A673 (cell line): Measurements from ENCODE around the gene DHCR24. TPM values are rescaled to one million over a fixed set of nuclear protein-coding genes. Genes with fewer than 3 reads are reported as not detected.

ENCODE experiments used
- BruUV-seq: library from RNA; stranded (reverse); fragments of 400-500 nt; replicated peaks from 2 replicates; lab custom pipeline; 2021; lab: Mats Ljungman, UMichigan
- CTCF ChIA-PET: fragments of 300-600 bp; sonication (Branson Sonifier 250); formaldehyde crosslinking; loops from one replicate; lab custom pipeline; 2022; ENCODE audit warnings: antibody characterized with exemption; lab: Charles Lee
- POLR2A ChIA-PET: fragments of 300-600 bp; sonication (Branson Sonifier 250); formaldehyde crosslinking; loops from one replicate; lab custom pipeline; 2022; ENCODE audit warnings: antibody characterized with exemption; ENCODE audit not compliant: low non-redundant PET; lab: Charles Lee
- DNase-seq: peaks from one replicate; pipeline ENCODE4 v3.0.0-alpha.2; 2015; ENCODE audit warnings: low spot score
- H3K27ac ChIP-seq: fragments of 200-600 bp; sonication (generic); 2 replicates; pipeline ENCODE4 v1.5.1; 2016; ENCODE audit warnings: mixed run types, low read depth, mild to moderate bottlenecking, mixed read lengths, antibody characterized with exemption, low read length; ENCODE audit not compliant: poor library complexity, severe bottlenecking
- H3K27me3 ChIP-seq: fragments of 200-600 bp; sonication (generic); replicated peaks from 2 replicates; pipeline ENCODE4 v1.6.1; 2017; ENCODE audit warnings: mixed run types, low read depth, mild to moderate bottlenecking, mixed read lengths, antibody characterized with exemption, low read length; ENCODE audit not compliant: insufficient read depth, poor library complexity
- H3K36me3 ChIP-seq: fragments of 200-600 bp; sonication (generic); 2 replicates; pipeline ENCODE4 v1.6.1; 2016; ENCODE audit warnings: mixed run types, mild to moderate bottlenecking, mixed read lengths, antibody characterized with exemption, low read length; ENCODE audit not compliant: insufficient read depth, poor library complexity, severe bottlenecking
- H3K4me1 ChIP-seq: fragments of 200-600 bp; sonication (generic); 2 replicates; pipeline ENCODE4 v1.6.1; 2017; ENCODE audit warnings: mixed run types, mild to moderate bottlenecking, mixed read lengths, antibody characterized with exemption, low read length; ENCODE audit not compliant: insufficient read depth, poor library complexity, severe bottlenecking
- H3K4me3 ChIP-seq: fragments of 200-600 bp; sonication (generic); 2 replicates; pipeline ENCODE4 v1.5.1; 2016; ENCODE audit warnings: low read depth, mixed run types, mild to moderate bottlenecking, mixed read lengths, low read length; ENCODE audit not compliant: poor library complexity, severe bottlenecking
- H3K9me3 ChIP-seq: fragments of 200-600 bp; sonication (generic); 2 replicates; pipeline ENCODE4 v1.6.1; 2016; ENCODE audit warnings: mixed run types, low read depth, mild to moderate bottlenecking, mixed read lengths, antibody characterized with exemption, low read length; ENCODE audit not compliant: poor library complexity, severe bottlenecking
- CTCF ChIP-seq: fragments of 300-800, 200-600 bp; sonication (generic); conservative IDR thresholded peaks from 2 replicates; pipeline ENCODE4 v1.5.1; 2017; ENCODE audit warnings: low read depth, mild to moderate bottlenecking, antibody characterized with exemption, low read length, moderate library complexity, mixed read lengths
- EZH2 ChIP-seq: fragments of 200-600 bp; sonication (generic); IDR thresholded peaks from 2 replicates; pipeline ENCODE4 v1.6.1; 2017; ENCODE audit warnings: borderline replicate concordance, low read depth, mild to moderate bottlenecking, mixed read lengths, antibody characterized with exemption, low read length; ENCODE audit not compliant: poor library complexity, severe bottlenecking
- intact Hi-C: fragments of 100-400 bp; cut with micrococcal nuclease; formaldehyde crosslinking; loops from one replicate; pipeline ENCODE4 v1.10.0; 2022; ENCODE audit not compliant: unreplicated experiment
- total RNA-seq: library from RNA; stranded (reverse); gene quantifications from 2 replicates; pipeline ENCODE4 v1.2.3, GENCODE V29; 2021

The DHCR24 gene
- total RNA-seq, 1 experiment from 2014 or later = 273 TPM

- Histone ChIP-seq H3K4me1 (no peaks in the 10 kb centered on the region), H3K36me3 (peaks cover 87% of the 10 kb centered on the region), H3K4me3 (no peak overlapping the region), H3K27me3 (no peaks in the 10 kb centered on the region), H3K27ac (no peak overlapping the region), H3K9me3 (no peaks in the 10 kb centered on the region)
- POLR2A ChIA-PET = no interaction called here
- BruUV-seq = TSS peak; percentile 12
- intact Hi-C loops = no loop called here
- TF ChIP-seq CTCF = no peak
- TF ChIP-seq EZH2 = no peak
- DNase-seq = no peak
- CTCF ChIA-PET = no interaction called here
Observed at GRCh38 chr1:54863267-54863665, 23.7 kb downstream of the DHCR24 start.

GRCh38 chr1:54861070-54861761, 25.8 kb downstream of the DHCR24 start:
- intact Hi-C loops = no loop called here
- H3K36me3 ChIP-seq = peaks cover 86% of the 10 kb centered on the region

DNA sequence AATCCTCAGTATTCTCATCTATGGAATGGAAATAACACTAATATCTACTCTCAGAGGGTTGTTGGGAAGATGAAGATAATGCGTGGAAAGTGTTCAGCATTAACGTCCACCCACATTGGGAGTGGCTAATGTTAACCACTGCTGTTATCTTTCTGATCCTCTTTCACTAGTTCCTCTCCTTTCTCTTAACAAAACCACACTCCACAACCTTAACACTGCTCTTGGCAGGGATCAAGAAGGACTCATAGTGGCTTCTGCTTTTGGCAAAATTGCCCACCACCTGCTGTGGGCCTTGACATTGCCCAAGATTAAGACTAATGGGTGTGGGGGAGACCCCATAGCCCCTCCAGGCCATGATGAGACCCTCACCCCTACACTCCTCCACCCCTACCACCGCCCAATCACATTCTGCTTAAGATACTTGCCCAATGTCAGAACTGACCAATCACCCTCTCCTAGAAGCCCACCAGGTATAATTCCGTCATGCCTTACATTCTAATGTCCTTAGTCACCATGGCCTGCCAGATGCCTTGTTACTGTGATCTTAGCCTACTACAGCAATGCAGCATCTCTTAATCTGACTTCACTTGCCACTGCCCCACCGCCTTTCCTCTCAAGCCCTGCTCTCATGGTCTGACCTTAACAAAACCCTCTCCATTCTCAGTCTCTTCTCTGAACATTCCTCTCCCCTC, 27.1 kb downstream of the DHCR24 start:
- TF ChIP-seq CTCF (no peak), EZH2 (no peak)
- Histone ChIP-seq H3K4me1 (no peaks in the 10 kb centered on the region), H3K27me3 (no peaks in the 10 kb centered on the region), H3K27ac (no peak overlapping the region), H3K9me3 (no peaks in the 10 kb centered on the region), H3K36me3 (peaks cover 79% of the 10 kb centered on the region), H3K4me3 (no peak overlapping the region)
- DNase-seq = no peak
- intact Hi-C loops = no loop called here
- POLR2A ChIA-PET = no interaction called here
- no TSS peak for BruUV-seq
- CTCF ChIA-PET = no interaction called here

More at GRCh38 chr1:54861070-54861761, 25.8 kb downstream of the DHCR24 start:
- Histone ChIP-seq H3K27ac (no peak overlapping the region), H3K4me3 (no peak overlapping the region), H3K27me3 (no peaks in the 10 kb centered on the region), H3K4me1 (no peaks in the 10 kb centered on the region), H3K9me3 (no peaks in the 10 kb centered on the region)
- BruUV-seq = no TSS peak
- TF ChIP-seq EZH2 (no peak), CTCF (no peak)
- ChIA-PET CTCF (no interaction called here), POLR2A (interaction anchor here (0.5 kb wide), 1 partner anchor 65 kb away, joined by 15 read pairs; no protein-coding TSS in a partner anchor)
- DNase-seq = no peak
